SIG-M5 (cell line): ENCODE results near the gene CNTN1.
"Not testable (repeated sequence)": the region's sequence is repeated elsewhere in the genome, so short reads cannot be mapped to it uniquely, and the experiment has no call there.

Source experiments
- DNase-seq: peaks from one replicate; lab custom pipeline; 2025; lab: John Stamatoyannopoulos, UW

CNTN1 gene

DNA sequence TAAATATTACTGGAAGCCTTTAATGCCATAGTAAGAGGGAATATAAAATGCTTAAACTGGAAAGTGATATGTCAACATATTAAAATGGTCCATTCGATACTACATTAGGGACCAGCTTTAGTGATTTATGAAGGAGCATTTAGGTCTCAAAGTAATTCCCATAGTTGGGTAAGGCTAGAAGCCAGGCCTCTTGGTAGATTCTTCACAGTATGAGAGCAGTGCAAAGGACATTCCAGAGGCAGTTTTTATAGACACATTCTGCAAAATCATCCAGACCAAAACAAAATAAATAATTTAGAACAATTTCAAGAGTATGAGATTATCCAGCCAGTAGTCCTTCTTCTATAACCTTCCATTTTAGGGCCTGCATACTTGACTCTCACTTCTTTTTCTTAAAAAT, 353.3 kb downstream of the CNTN1 start:
- DNase-seq: no peak

DNA sequence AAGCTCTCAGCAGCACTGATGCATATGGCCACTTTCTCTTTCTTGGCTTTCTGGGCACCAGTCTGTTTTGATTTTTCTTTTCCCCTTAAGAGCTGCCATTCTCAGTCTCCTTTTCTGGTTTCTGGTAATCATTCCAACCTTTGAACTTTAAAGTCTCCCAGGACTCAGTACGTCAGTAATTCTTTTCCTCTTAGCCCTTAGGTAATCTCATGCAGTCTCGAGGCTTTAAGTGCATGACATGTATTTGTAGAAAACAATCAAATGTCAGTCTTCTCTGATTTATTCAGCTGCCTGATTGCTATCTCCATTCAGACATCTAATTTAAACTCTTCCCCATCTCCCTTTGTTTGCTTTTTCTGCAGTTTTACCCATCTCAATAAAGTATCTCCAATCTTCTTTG, 356.8 kb downstream of the CNTN1 start:
- DNase-seq: no peak

DNA sequence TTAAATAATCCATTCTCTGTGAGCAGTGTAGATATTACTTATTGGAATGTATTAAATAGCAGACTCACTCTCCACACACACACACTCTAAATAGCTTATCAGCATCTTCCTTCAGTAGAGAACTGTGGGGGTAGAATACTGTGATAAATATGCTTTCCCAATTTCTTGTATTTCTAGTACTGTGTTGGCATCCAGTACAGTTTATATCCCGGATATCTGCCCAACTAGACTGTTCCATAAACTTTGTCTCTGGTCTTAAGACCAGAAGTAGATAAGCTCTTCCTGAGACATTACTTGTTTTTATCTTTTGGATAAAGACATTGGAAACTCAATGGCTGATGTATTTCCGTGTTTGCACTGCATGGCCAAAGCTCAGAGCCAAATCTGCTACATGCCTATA, 359.7 kb downstream of the CNTN1 start:
- DNase-seq: no peak

DNA sequence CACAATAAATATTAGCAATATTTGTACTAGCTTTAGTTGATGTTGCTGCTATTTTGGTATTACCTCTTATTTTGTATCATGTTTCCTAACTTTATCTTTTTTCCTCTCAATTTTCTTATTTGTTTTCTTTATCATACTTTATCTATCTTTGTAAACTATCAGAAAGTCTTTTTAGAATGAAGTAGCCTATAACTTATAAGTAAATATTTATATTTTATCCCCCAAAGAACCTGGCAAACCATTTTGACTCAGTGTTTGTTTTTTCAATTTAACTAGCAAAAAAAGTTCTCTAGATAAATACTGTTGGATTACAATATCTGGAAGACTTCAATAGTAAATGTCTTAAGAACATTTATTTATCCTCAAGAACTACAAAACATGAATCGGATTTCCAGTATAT, 360.2 kb downstream of the CNTN1 start:
- no peak for DNase-seq

DNA sequence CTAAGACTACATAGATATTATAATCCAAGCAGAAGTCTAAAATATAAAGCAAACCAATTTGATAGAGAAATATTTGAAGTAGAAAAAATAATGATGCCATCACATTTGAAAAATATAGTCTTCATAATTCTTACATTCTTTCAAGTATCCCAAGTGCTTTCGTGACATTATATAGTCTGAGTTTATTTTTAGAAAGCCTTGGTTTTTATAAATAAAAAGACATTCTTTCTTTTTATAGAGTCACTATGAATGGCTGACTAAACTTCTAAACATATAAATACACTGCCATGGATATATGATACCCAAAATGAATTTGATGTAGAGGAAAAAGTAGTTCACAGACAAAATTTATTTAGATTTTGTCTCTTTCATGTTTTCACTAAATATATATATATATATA, 360.8 kb downstream of the CNTN1 start:
- no peak for DNase-seq

DNA sequence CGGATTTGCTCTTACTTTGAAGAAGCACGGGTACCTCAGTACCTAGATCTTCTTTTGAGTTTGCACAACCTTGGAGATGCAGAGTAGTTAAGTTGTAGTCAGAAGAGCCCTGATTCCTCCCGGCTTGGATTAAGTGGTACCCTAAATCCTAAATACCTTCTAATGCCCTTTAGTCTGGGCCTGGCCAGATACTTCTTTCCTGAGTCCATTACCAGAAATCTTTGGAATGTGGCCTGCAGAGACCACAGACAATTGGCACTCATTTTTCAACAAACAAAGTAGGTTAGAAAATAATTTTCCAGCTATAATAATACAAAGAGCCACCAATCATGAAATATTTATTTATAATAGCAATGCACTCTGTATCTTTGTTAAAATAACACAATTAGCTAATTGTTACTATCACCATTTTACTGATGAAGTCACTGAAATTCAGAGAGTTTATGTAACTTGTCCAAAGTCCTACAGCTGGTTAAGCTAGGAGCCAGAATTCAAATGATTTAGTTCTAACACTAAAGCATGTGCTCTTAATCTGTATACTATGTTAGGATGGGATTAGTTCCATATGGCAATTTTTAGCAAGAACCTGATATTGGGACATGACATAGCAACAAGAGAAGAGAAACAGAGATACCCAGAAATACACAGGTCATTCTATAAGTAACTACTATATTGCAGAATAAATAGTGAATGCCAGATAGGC, 363.8 kb downstream of the CNTN1 start:
- DNase-seq: no peak

DNA sequence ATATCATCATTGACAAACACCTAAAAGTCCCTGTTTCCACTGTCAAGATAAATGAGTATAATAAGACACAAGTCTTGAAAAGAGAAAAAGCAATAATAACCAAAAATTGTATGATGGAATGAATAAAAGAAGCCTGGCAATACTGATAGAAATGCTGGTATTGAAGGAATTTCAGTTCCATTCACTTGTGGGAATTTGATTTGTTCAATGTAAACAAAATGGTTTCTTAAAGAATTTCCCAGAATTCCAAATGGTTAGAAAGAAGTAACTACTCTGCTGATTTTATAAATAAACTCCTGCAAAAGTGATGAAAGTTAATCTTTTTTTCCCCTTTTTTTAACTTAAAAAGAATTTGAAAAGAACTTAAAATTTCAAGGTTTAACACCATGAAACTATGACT, 366.0 kb downstream of the CNTN1 start:
- DNase-seq: no peak

DNA sequence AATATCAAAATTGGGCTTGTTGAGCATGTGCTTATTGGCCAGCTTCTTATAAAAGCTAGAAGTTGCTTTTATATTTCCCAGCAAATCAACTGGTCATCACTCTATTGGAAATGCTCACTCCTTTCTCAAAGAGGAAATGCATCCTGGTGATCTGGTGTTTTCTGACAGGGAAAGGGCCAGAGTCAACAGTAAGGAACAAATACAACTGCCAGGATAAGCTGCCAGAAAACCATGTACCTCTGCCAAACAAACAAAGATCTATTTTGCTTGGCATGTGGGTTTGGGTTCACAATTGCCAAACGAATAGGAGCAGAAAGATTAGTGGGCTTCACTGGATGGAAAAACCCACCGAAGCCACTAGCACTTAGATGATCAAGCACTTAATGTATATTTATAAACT, 369.0 kb downstream of the CNTN1 start:
- no peak for DNase-seq

DNA sequence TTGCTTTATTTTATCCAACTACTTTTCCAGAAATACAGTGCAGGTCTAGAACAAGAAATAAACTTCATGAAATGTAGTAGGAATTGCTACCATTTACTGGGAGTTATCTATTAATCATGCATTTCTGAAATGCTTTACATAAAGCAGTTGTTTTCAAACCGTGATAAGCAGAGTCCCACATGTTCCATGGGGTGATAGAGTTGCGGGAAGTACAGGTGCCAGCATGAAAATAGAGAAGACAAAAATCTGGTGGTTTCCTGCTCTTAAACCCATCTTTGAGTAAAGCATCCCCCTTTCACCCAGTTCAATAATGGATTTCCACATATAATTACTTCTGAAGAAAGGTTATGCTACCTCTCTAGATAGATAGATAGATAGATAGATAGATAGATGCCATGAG, 372.2 kb downstream of the CNTN1 start:
- DNase-seq: no peak

DNA sequence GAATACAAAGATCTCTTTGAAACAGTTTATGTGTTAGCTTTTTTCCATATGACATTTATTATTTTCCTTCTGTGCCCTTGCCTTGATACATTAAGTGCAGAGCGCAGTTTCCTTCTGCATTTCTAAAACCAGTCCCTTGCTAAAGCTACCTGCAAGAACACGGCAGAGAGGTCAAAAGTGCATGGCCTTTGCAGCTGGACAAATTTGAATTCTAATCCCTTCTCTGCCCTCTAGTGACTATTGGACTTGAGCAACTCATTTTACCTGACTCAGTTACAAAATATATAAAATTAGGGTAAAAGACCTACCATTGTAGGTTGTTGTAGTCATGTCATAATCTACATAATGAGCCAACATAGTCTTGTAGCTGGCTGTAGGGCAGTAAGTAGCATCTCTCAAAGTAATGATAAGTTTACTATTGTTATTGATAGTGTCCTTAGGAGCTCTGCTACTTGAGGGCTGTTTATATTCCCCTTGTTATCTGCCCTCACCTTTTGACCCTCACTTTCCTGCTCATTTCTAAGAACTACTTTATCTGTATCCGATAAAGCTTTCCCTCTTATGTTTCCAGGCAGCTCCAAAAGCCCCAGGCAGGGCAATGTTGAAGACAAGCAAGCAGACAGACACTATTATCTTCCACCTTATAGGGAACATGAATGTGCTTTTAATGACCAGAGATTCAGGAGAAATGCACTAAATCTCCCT, 375.9 kb downstream of the CNTN1 start:
- DNase-seq: no peak

DNA sequence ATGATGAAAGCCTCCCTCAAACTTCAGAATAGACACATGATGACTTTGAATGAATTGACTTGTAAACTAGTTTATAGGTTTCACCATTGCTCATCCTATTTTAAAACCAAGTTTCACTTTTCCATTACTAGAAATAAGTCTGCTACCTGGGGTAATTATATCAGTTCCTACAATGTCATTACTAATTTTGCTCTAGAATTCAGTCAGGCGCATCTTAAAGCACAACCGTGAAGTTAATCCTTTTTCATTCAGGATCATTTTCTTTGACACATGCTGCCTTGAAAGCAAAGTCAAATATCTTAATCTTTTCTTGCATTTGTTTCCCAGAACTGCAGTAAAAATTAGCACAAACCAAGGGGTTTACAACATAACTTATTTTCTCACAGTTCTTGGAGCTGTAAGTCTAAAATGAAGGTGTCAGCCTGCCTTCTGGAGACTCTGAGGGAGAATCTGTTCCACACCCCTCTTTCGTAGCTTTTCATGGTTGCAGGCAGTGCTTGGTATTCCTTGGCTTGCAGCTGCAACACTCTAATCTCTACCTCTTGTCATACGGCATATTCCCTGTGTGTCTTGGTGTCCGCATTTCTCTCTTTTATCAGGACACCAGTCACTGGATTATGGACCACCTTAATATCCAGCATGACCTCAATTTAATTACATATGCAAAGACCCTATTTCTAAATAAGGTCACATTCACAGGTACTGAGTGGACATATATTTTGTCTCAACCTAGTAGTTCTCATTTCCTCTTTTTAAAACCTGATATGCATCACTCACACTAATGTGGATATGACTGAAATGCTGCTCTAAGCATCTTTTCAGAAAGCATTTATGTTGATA, 381.6 kb downstream of the CNTN1 start:
- DNase-seq: no peak

DNA sequence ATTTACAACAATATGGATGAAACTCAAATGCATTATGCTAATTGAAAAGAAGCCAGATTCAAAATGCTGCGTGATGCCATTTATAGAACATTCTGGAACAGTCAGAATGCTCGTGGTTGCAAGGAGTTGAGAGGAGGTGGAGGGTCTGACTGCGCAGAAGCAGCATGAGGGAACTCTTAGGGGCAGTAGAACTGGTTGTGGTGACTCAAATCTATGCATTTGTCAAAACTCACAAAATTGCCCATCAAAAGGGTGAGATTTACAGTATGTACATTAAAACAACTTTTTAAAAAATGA, 382.2 kb downstream of the CNTN1 start:
- no peak for DNase-seq

DNA sequence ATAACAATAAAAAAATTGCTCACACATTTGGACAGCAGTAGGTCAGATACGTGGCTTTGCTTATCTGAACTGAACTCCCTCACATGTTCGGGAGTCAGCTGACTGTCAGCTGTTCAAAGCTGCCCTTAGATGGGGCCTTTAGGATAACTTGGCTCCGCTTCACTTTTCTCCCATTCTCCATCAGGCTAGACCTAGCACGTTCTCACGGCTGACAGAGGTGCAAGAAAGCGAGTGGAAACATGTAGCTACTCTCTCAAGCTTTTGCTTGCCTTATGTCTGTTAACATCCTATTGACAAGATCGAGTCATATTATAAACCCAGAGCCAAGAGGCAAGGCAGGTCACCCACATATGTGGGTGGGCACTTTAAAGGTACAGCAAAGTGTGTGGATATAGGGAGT, 383.9 kb downstream of the CNTN1 start:
- no peak for DNase-seq

DNA sequence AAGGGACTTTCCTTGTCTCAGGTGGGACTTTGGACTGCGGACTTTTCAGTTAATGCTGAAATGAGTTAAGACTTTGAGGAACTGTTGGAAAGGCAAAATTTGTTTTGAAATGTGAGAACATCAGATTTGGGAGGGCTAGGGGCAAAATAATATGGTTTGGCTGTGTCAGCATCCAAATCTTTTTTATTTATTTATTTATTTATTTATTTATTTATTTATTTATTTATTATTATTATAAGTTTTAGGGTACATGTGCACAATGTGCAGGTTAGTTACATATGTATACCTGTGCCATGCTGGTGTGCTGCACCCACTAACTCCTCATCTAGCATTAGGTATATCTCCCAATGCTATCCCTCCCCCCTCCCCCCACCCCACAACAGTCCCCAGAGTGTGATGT, 389.0 kb downstream of the CNTN1 start:
- not testable (repeated sequence) for DNase-seq

DNA sequence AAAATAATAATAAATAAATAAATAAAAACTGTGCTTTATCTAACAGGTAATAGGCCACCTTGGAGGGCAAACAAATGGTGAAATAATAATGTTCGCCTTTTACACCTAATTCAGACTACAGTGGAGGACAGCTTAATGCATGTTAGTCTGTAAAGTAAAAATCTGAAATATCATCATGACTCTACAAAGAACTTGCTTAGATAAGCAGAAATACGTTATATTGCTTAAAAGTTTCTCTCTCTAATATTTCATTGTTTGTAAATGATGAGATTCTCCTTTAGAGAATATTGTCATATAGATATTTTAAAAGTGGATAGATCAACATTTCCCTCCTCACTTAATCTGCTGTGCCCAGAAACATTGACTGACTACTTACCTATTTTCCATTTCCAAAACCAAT, 397.2 kb downstream of the CNTN1 start:
- DNase-seq: no peak

DNA sequence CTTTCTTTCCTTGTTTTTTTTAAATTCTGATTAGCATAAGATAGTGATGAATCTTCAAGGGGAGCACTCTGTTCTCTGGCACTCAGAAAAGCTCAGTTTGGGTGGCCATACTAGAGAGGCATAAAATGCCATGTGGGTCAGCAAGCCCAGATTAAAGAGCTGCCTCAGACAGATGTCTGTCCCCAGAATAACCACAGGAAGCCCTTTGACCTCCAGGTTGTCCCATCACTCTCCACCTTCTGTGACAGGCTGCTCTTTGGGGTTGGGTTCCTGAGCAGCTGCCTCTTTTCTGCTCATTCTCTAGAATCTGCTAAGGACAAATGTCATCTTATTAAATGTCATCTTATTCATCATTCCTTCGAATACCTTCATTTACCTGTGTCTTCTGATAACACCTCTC, 399.9 kb downstream of the CNTN1 start:
- no peak for DNase-seq

DNA sequence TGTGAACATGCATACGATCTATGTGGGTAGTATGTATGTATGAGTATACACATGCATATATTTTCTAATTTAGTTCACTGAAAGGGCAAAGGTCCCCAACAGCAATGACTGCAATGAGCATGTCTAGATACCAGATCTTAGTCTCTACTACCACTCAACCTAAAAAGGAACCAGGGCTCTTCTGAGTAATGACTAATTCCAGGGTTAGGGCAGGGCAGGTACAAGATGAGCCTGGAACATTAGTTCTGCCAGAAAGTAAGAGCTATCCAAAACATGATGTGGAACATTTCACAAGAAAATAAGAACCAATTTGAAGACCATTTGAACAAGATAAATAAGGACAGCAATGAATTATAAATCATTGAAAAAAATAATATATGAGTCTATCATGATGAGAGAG, 404.6 kb downstream of the CNTN1 start:
- DNase-seq: no peak

DNA sequence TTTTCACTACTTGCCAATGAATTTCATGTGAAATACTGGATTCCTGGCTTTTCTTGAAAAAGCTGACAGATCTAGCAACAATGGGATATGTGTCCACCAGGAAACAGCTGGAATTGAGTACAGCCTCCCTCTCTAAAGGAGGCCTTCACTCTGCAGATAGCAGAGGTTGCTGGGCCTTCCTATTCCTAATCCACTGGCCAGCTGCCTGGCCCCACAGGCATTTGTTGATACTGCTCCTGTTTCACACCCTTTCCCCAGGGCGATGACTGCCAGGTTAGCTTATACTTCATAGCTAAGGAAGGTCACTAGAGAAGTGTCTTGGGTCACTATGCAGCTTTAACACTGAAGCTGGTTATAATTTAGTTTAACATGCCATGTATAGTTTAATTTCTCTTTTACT, 408.3 kb downstream of the CNTN1 start:
- DNase-seq: no peak

DNA sequence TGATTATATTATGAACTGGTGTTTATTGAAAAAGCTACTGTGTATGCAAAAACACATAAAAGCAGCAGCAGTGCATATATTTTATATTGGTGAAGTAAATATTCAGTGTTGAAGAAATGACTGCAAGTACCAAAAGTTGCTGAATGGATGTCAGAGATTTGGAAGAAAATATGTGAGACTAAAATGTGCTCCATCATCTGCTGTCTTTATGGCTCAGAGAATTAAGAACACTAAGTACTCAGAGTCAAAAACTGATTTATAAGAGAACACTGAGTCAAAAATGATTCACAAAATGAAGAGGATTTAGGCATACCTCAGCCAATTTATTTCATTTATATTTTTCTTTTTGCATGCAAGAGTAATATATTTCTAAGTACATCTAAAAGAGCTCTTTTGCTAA, 409.6 kb downstream of the CNTN1 start:
- no peak for DNase-seq

DNA sequence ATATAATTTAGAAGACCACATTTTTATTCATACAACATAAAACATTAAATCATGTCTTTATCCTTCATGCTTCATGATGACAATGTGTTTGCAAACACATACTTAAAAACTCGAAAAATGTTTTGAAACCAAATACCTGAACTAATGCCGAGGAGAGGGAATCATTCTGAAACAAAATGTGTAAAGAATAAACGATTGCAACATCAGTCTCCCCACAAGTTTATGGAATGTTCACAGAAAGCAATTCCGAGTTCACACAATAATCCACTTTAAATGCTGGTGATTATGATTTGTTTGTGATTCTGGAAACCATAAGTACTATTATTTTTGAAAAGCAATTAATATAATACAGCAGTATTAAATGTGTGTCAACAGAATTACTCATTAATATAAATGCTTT, 411.4 kb downstream of the CNTN1 start:
- no peak for DNase-seq

DNA sequence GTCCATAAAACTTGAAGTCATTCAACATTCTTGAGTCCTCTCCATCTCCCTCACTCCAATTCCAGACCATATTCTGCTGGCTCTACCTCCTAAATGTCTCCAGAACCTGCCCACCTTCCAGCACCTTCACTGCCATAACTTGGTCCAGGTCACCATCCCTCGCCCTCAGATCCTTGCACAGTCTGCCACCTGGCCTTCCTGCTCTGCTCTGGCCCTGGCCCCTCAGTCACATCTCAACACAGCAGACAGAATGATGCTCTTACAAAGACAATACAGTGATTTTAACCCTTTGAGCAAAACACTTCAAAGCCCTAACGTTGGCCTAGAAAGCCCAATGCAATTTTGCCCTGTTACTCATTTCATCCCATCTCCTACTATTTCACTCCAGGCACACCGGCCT, 414.1 kb downstream of the CNTN1 start:
- no peak for DNase-seq

DNA sequence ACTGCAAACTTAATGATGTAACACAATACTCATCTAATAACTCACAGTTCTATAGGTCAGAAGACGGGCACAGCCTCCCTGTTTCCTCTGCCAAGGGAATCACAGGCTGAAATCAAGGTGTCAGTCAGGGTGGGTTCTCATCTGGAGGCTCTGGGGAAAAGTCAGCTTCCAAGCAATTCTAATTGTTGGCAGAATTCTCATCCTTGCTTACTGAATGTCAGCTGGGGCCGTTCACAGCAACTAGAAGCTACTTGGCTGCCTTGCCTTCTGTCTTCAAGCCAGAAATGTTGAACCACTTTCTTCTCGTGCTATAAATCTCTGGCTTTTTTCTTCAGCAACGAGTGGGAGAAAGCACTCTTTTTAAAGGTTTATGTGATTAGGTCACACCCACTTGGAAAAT, 415.8 kb downstream of the CNTN1 start:
- DNase-seq: no peak

DNA sequence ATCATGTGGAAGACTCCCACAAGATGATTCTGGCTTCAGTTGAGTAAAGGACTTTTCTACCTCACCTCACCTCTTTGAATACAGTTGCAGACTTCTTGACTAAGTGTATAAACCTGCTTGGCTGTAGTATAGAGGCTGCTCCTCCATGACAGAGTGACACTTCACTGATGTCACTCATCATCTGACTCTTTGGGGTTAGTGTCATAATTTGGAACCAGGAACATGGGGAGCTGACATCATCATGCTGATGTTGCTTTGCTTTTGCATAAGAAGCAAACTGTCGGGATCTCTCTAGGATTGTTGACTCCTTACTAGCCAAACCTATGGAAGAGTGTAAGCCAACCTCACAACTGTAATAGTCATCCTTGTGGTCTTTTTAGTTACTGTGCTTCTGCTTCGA, 420.7 kb downstream of the CNTN1 start:
- DNase-seq: no peak
